ENCODE data around the gene FCHSD2.
"Not testable (repeated sequence)": the region's sequence is repeated elsewhere in the genome, so short reads cannot be mapped to it uniquely, and the experiment has no call there.

DNA sequence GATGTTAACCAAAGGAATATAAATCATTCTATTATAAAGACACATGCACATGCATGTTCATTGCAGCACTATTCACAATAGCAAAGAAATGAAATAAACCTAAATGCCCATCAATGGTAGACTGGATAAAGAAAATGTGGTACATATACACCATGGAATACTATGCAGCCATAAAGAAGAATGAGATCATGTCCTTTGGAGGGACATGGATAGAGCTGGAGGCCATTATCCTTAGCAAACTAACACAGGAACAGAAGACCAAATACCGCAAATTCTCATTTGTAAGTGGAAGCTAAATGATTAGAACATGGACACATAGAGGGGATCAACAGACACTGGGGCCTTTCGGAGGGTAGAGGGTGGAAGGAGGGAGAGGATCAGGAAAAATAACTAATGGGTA is 283.9 kb downstream of the FCHSD2 start:
- not testable (repeated sequence) for TF ChIP-seq CTCF (conservative IDR thresholded peaks at IDR 0.05 in 1 of 2, IDR thresholded peaks at IDR 0.05 in 1 of 2; ENCODE audit: low read depth in 1 of 2, low read length in 2 of 2); EZH2 (IDR thresholded peaks at IDR 0.05; ENCODE audit: low read length, missing control alignments)
